Measurements from ENCODE around the gene FIGNL2.

Gene FIGNL2

DNA sequence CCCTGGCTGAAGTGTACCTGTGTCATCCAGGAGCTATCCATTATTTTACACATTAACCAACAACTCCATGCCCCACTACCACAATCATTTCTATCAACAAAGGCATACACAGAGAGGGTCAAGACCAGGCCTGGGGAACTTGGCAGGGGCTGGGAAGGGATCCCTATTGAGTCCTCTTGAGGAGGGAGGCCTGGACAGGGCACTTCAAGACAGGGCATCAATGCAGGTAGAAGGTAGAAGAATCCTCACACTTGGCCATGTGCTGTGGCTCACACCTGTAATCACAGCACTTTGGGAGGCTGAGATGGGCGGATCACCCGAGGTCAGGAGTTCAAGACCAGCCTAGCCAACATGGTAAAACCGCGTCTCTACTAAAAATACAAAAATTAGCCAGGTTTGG, 26.0 kb upstream of the FIGNL2 start:
- no peak for DNase-seq (ENCODE audit: low spot score)

DNA sequence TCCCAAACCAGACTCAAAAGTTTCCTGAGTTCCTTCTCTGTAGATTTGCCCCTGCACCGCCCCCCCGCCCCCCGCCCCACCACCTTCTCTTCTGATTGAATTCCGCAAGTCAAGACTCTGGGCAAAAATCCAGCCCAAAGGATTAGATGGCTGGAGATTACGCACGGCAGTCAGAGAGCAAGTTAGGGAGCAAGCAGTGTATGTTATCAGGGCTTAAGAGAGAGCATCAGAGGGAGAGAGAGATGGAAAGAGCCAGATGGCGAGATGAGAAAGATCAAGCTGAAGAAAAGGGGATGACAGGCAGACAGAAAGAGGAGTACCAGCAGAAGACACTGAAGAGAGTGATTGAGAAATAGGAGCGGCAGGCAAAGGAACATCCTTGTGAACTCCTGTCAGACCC, 25.5 kb upstream of the FIGNL2 start:
- DNase-seq (ENCODE audit: low spot score): no peak

GRCh38 chr12:51873251-51873994, 24.9 kb upstream of the FIGNL2 start:
- DNase-seq (ENCODE audit: low spot score): no peak

GRCh38 chr12:51872689-51872981, 24.1 kb upstream of the FIGNL2 start:
- DNase-seq (ENCODE audit: low spot score): no peak

GRCh38 chr12:51871918-51872688, 23.6 kb upstream of the FIGNL2 start:
- DNase-seq (ENCODE audit: low spot score): no peak

GRCh38 chr12:51871126-51871525, 22.6 kb upstream of the FIGNL2 start:
- DNase-seq (ENCODE audit: low spot score): no peak

GRCh38 chr12:51870504-51870903, 22.0 kb upstream of the FIGNL2 start:
- DNase-seq (ENCODE audit: low spot score): no peak

DNA sequence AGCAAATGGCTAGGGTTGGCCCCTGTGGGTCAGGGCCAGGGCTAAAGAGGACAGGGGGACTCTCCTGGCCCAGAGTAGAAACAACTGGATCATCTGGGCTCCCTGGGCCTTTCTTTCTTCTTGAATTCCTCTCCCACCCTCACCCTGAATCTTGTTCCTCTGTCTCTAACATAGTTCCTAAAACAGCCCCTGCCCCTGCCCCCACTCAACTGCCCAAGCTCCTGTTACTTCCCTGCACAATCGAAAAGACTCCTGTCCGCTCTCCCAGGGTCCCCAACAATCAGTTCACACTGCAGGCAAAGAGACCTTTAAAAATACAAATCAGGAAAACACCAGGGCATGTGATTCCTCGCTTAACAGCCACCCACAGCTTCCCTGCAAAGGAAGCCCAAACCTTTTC, 21.4 kb upstream of the FIGNL2 start:
- no peak for DNase-seq (ENCODE audit: low spot score)

GRCh38 chr12:51869496-51869865, 21.0 kb upstream of the FIGNL2 start:
- no peak for DNase-seq (ENCODE audit: low spot score)

GRCh38 chr12:51868821-51869495, 20.4 kb upstream of the FIGNL2 start:
- DNase-seq (ENCODE audit: low spot score): no peak

DNA sequence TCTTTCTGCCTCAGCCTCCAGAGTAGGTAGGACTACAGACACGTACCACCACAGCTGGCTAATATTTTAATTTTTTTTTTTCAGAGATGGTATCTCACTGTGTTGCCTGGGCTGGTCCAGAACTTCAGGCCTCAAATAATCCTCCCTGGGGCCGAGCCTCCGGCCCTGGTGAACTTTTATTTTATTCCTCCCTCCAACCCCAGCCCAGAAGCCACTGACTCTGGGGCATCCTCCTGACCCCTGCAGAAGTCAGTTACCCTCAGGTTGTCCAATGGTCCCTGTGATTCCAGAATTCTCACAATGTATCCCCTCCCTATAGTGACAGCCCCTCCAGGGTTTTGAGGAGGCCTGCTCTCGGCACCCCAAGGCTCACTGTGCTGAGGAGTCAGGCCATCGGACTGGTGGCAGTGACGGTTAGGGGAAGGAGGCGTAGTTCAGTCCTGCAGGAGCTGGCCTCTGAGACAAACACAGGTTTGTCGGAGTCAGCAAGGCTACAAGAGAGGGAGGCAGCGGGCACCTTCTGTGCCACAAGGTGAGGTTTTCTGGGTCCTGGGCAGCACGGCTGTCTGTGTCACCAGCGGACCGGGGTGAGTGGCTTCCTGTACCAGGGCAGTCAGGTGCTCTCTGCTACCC, 19.4 kb upstream of the FIGNL2 start:
- DNase-seq (ENCODE audit: low spot score): no peak

- DNase-seq (ENCODE audit: low spot score): no peak
These were observed 18.9 kb upstream of the FIGNL2 start for GRCh38 chr12:51867371-51867770.

GRCh38 chr12:51866762-51867161, 18.2 kb upstream of the FIGNL2 start:
- DNase-seq (ENCODE audit: low spot score): no peak

DNA sequence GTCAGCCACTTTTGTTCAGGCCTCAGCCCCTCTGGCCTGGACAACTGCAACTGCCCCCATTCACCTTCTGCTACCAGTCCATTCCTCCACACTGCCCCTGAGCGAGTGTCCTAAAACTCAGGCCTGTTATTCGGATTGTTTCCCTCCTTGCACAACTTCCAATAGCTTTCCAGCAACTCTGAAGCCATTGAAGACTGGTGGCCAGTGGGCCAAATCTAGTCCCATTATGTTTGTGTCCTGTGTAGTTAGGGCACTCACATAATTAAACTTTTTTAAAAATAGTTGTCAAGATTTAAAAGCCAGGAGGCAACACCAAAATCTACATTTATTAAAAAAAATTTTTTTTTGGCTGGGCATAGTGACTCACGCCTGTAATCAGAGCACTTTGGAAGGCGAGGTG, 17.8 kb upstream of the FIGNL2 start:
- no peak for DNase-seq (ENCODE audit: low spot score)

GRCh38 chr12:51865757-51866270, 17.3 kb upstream of the FIGNL2 start:
- DNase-seq (ENCODE audit: low spot score): peak; percentile 50

DNA sequence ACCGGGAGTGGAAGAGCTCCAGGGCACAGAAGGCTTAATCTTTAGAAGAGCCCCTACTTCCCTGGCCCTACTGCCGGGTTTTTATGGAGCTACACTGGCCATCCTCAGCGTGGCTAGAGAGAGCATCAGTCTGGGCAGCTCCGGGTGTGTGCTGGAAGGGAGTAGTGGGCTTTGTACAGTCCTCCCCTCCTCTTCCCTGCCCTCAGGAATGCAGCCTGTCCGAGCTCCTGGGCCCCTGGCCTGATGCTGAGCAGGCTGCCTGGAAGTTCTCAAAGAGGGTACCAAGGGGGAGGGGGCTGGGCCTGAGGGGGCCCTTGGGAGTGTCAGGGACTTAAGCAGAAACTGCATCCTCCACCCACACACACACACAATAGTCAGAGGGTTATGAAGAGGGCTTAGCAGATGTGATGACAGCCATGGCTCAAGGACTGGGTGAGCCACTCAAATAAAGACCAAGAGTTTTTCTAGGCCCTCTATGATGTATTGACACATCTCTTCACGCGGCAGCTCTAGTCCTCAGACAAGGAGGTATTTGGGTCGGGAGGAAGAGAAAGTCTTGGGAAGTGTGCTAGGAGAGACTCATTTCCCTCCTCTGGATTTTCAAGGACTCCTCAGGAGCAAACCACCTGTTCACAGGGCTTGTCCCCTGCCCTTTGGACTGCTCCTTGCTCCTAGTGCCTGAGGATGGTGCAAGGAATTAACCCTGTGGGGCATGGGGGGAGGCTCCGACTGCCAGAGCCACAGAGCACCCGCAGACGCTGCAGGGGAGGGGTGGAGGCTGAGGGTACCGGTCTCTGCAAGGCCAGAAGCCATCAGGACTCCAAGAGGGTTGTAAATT, 16.5 kb upstream of the FIGNL2 start:
- peak; percentile 56 for DNase-seq (ENCODE audit: low spot score)

DNA sequence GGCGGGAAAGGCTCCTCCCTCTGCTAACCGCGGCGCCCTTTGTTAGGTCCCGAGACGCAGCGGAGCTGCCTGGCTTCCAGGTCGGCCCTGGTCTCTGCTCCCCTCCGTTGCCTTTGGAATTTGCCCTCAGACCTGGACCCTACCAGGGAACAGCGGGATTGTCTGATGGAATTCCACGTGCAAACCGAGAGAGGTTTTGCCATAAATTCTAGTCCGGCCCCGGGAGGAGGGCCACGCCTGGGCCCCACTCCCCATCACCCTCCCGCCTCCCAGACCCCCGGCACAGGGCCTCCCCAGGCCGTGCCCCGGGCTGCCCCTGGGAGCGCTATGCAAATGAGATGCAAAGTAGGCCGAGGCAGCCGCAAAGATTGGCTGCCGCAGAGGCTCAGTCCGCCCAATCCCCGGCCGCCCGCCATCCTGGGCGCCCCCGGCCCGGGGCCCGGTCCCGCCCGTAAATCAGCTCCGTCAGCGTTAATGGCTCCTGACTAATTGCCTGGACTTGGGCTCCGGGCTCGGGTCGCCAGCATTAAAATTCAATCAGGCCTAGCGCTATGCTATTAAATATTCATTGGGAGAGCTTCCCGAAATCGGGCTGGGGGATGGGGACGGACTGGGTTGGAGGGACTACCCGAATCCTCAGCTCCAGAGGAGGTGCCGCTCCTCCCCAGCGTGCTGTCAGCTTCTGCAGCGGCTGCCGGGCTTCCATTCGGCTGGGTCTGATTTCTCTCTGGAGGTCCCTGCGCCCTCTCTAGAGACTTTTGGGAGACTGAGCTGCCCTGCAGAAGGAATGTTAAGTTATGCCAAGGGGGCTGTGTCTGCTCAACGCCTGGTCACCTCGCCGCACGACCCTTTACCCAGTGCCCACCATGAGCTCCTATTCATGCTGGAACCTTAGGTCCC, 15.7 kb upstream of the FIGNL2 start:
- peak; percentile 93 for DNase-seq (ENCODE audit: low spot score)

DNA sequence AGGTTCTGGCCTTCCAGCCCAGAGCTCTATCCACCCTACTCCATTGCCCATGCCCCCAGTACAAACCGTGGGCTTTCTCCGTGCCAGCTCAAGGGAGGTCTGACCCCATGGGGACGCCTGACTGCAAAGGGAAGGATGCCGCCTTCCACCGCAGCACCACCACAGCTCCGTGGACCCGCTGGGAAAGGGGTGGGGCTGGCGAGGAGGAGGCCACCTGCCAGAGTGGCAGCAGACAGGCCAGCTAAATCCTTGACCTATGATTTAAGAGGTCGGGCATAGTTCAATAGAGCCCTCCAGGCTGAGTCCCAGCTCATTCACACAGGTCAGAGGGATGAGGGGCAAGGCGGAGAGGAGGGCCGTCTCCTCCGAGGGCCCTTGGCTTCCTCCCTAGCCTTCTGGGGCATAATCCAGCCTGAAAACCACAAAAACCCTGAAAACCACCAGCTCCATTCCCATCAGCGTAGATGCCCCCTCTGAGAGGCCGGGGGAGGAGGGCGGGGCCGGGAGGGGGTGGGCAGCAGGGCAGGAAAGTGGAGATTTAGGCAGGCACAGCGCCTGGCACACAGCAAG, 14.9 kb upstream of the FIGNL2 start:
- DNase-seq (ENCODE audit: low spot score): no peak

GRCh38 chr12:51862947-51863346, 14.4 kb upstream of the FIGNL2 start:
- no peak for DNase-seq (ENCODE audit: low spot score)

- no peak for DNase-seq (ENCODE audit: low spot score)
These were observed 12.5 kb upstream of the FIGNL2 start for GRCh38 chr12:51860986-51861385.
